HG03095 (cell line): ENCODE results near the gene ST6GALNAC6.

ENCODE experiments used
- ATAC-seq: cut with Tn5 transposase; IDR thresholded peaks from one replicate; pipeline ENCODE4 v1.9.1; 2021; ENCODE audit warnings: moderate library complexity; ENCODE audit not compliant: unreplicated experiment

The ST6GALNAC6 gene

GRCh38 chr9:127899128-127899943 is at the start of gene ST6GALNAC6:
ST6GALNAC6 (minus strand) TSS chr9:127899603; CDS start chr9:127897981, 1,622 bp downstream.
- peak; percentile 50 for ATAC-seq

GRCh38 chr9:127947841-127948710 is 48.7 kb upstream of the ST6GALNAC6 start:
- no peak for ATAC-seq

DNA sequence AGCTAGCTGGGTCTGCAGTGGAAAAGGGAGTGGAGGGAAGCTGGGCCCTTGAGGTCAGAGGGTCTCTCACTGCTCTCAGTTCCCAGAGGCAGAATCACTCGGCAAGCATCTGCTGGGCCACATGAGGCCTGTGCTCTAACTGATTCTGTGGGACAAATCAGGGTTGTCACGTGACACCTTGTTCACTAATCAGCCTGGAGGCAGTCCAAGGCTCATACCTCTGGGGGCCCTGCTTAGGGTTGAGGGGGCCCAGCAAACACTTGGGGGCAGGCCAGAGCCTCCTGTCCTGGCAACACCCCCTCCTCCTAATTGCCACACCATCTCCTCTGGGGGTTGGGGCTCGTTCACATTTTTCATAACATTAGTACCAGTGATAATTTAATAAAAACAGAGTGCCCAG is 47.3 kb upstream of the ST6GALNAC6 start:
- no peak for ATAC-seq

GRCh38 chr9:127945942-127946341 is 46.5 kb upstream of the ST6GALNAC6 start:
- no peak for ATAC-seq

GRCh38 chr9:127945338-127945737 is 45.9 kb upstream of the ST6GALNAC6 start:
- no peak for ATAC-seq

DNA sequence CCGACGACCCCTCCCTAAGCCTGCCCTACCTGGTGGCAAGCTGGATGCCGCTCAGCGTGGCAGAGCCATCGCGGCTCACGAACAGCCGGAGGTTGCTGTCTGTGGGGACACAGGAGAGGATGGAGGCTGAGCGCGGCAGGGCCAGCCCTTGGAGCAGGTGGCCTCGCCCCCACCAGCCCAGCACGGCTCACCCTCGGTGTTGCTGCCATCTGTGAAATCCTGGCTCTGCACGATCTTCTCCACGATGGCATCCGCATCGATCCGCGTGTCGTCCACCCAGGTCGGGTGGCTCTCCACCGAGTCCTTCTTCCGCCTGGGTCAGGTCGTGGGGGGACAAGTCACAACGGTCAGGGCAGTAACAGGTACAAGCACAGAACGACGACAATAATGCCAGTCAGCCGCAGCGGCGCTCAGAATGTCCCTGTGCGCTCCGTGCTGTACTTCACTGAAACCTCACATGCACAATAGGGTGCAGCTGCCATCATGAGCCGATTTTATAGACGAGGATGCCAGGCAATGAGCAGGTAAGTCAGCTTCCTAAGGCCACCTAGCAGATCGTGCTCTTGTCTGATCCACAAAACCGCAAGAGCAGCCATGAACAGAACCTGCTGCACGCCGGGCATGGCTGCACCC is 45.3 kb upstream of the ST6GALNAC6 start:
- ATAC-seq, result no peak

DNA sequence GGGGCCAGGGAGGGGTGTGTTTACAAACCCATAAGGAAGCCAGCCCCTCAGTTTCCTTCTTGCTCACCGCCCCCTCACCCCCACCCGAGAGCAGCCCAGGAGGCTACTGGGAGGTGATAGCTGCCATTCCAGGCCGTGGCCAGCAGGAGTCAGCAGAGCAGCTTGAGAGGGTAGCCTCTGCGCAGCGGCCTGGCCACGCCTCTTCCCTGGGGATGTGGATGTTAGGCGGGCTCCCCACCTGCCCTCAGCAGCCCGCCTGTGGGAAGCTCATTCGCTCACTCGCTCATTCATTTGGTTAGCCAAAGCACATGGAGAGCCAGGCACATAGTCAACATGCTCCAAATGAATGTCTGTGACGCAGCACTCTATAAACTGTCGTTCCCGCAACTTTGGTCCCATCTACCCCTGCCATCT is 44.3 kb upstream of the ST6GALNAC6 start:
- ATAC-seq, result no peak

DNA sequence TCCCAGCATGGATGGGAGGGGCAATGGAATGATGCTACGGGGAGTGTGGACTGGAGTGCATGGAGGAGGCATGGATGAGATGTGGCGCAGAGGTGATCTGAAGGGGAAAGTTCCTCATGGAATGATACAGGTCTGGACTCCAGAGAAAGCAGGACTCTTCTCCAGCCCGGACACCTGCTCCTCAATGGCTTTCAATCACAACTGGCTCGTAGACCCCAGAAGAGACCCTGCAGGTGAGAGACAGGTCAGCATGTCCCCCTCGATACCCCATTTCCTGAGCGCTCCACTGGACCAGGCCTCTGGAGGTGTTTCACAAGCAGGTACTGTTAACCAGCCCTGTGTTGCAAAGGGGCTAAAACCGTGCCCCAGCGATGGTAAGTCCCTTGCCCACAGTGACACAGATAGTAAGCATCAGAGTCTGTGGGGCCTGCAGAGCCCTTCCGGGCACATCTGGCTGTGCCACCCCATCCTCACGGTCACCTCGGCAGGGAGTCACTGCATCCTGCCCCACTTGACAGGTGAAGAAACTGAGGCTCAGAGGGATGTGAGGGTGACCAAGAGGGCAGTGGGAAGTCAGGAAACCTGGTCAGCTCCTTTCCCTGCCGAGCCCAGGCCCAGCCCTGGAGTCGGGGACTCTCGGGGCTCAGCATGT is 43.7 kb upstream of the ST6GALNAC6 start:
- ATAC-seq, result no peak

DNA sequence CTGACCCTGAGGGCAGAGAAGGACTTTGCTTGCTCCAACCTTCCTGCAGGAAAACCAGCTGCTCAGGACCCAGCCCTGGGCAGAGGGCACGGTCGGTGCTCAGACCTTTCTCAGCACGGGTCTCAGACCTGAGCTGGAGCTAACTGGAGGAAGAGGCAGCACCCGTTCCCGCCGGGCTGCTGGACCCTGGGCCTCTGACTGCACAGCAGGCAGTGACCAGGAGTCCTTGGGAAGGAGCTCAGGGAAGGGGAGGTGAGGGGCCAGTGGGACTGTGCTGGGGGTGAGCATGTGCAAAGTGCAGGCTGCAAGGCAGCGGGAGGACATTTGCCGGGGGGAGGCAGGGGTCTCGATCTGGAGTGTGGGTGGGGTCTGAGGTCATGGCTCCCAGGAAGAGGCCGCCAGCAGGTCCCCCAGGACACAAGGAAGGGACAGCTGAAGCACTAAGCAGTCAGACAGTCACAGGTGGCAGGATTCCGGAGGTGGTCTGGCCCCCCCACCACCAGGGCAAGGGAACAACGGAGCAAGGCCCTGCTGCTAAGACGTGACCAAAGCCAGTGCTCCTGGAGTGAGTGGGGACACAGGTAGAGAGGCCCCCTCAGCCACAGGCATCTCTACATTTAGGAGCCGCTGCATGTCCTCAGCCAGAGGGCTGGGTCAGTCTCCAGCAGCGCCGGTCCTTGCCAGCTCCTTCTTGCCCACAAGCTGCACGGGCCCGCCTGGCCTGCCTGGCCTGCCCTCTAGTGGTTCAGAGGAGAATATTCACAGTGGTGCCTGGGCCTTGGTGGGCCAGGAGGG is 43.0 kb upstream of the ST6GALNAC6 start:
- ATAC-seq, result no peak

GRCh38 chr9:127941961-127942215 is 42.5 kb upstream of the ST6GALNAC6 start:
- no peak for ATAC-seq

DNA sequence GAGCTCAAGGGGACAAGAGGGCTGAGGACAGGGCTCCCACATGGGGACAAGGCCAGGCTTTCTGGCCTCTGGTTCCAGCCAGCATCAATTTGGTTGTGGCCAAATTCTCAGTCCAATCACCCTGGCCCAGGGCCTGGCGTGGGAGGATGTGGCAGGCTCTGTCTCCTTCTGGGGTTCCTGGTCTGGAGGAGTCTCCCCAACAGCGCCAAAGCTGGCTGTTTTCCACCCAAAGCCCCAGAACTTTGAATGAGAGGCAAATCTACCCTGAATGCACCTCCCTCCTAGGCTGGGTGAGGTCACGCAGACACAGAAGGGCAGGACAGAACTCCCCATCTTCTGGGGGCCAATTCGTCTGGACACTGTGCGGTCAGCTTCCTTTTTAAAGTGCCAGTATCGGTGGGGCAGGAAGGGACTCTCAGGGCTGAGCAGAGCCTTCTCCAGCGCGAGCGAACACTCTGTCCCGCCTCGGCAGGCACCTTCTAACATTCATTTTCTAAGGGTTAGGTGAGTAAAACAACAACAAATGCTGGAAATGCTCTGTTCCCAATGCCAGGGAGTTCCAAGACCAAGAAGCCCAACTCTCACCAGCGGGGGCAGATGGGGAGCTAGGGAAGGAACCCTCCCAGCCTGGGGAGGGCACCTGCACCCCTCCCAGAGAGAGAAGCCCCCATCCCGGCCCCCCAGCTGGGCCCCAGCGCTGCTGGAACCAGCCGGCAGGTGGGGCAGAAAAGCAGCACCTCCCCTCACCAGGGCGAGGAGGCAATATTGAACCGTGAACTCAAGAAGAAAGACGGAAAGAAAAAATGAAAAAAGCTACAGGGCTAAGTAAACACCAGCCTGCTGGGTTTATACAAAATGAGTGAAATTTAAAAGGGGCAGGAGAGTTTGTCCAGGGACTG is 41.9 kb upstream of the ST6GALNAC6 start:
- no peak for ATAC-seq

- ATAC-seq, result no peak
Observed at GRCh38 chr9:127940593-127940992, 41.2 kb upstream of the ST6GALNAC6 start.

- ATAC-seq, result no peak
Observed at GRCh38 chr9:127938298-127938690, 38.9 kb upstream of the ST6GALNAC6 start.

DNA sequence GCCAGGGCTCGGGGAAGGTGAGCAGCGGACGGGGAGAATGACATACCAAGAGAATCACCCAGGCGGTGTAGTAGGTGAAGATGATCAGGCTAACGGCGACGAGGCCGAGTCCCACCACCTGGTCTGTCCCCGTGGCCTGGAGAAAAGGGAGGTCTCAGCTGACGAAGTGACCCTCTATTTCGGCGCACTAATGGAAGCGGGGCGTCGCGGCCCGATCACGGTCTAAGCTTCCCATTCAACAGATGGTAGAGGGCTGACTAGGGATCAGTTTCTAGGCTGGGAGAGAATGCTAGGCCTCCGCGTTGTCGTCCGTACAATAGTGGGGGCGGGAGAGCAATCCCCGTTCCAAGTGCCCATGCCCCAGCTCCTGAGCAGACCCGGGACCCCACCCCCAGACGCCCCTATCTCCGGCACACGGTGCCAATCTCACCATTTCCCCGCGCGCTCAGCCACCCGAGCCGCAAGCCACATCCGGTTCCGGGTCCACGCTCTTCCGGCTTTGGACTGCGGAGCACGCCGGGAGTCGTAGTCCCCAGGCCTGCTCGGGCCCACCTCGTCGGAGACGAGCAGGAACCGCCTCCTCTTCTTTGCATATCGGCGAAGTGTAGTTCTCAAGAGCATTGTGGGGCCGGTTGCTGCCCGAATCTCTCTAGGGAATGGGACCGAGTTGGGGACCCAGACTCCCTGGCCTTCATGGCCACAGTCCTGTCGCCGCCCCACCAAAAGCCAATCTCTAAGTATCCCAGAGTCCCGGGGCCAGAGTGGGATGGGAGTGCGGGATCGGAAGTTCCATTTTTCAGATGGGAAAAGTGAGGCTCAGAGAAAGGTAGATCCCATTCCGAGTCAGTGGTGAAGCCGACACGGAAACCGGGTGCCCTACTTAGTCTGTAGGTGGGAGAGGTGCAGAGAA is 38.2 kb upstream of the ST6GALNAC6 start, which contains the start of gene DPM2:
DPM2 (minus strand) TSS at position 467 of the 910 bp plus-strand sequence; CDS start at position 433, 34 bp downstream.
- peak; percentile 88 for ATAC-seq

GRCh38 chr9:127937056-127937387 is 37.6 kb upstream of the ST6GALNAC6 start:
- no peak for ATAC-seq

- no peak for ATAC-seq
Observed at GRCh38 chr9:127936347-127936852, 37.0 kb upstream of the ST6GALNAC6 start.

DNA sequence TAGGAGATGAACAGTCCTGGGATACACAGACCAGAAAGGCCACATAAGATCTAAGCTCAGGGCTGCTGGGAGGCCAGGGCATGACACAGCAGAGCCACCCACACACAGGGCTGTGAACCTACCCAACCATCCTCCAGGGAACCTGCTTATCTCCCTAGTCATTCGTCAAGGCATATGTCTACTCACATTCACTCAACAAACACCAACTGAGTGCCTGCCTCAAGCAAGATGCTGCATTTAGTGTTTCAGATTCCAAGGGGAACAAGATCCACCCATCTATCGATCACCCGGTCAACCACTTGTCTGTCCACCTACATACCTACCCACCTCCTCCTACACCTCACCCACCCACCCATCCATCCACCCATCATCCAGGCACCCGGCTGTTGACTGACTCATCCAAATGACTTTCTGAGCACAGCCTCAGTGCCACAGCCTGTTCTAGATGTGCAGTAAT is 36.4 kb upstream of the ST6GALNAC6 start:
- no peak for ATAC-seq

GRCh38 chr9:127934986-127935385 is 35.6 kb upstream of the ST6GALNAC6 start:
- ATAC-seq, result no peak
